Stimulated activated CD8-positive, alpha-beta memory T cell treated with anti-CD3 and anti-CD28 coated beads, Interleukin-12 subunit alpha, Interleukin-12 subunit beta, amount 100 ng/mL, for 24 hours (primary cell): ENCODE data around the gene NAA30.

ENCODE experiments used
- DNase-seq: peaks from one replicate; pipeline ENCODE4 v3.0.0-alpha.2; 2020; ENCODE audit errors: extremely low read depth

The NAA30 gene

GRCh38 chr14:57392830-57393229, 2.4 kb downstream of the NAA30 start:
- no peak for DNase-seq

- DNase-seq, result no peak
Observed at GRCh38 chr14:57400556-57401494, 10.4 kb downstream of the NAA30 start.

- no peak for DNase-seq
Observed at GRCh38 chr14:57401501-57401900, 11.1 kb downstream of the NAA30 start.

DNA sequence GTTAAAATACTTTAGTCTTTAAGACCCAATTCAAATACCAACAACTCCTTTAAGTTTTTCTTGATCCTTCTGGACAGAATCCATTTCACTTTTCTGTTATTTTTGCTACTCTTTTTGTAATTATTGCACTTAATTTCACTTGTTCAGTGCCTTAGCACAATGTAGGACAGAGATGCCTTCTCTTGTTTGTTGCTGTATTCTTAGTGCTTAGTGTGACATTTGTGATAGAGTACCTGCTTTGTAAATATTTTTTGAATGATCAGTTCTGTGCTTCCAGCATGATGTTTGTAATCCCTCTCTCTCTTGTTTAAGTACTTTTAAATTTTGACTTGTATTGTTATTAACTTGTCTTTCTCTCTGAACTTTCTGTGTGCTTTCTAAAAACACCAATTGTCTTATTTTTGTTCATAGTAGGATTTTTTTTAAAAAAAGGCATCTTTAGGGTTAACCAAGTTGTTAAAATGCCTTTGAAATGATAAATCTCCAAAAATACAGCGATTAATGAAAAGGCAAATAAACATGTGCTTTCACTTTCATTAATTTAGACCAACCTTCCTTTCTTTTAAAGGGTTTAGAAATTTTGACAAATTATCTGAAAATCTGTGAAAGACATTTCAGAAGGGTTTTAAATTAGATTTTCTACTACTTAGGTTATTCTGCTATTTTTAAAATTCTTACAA, 11.9 kb downstream of the NAA30 start:
- no peak for DNase-seq

DNA sequence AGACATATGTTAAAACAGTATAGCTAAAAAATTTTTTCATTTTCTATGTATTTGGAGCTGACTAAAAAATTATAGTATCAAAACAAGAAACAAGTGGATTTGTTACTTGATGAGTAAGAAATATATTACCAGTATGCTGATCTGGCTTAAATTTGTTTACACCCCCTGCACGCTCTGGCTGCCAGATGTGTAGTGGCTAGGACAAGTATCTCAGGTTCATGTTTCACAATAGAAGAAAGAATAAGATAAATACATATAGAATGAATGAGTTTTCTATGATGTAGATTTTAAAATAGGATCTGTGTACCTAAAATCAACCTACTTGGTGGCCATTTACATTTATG, 13.1 kb downstream of the NAA30 start:
- DNase-seq, result no peak

DNA sequence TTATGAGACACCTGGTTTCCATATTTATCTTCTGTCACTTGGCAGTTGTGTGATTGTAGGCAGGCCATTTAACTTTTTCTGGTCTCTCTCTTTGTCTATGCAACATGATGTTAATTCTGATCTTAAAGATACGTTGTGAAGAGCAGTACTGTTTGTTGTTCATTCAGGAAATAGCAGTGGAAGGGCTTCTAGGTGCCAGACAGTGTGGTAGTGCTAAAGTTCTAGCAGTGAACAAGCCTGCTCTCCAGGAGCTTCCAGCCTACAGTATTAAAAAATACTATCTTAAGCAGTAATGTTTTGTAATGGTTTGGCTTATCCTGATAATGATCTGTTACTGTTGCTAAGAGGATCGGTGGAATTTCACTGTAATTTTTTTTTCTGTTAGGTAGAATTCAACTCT, 15.2 kb downstream of the NAA30 start:
- DNase-seq, result no peak

GRCh38 chr14:57408037-57408436, 17.7 kb downstream of the NAA30 start:
- DNase-seq, result no peak

DNA sequence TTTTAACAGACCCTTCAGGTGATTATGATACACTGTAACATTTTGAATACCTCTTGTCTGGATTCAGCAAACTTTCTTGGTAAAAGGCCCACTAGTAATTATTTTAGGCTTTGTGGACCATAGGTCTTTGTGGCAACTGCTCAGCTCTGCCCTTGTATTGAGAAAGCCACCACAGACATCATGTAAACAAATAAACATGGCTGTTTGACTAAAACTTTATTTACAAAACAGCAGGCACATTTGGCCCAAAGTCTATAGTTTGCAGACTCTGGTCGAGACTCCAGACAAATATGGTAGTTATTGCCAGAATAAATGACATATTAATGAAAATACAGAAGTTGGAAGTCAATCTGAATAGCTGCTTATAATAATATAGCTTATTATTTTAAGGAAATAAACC, 18.2 kb downstream of the NAA30 start:
- DNase-seq, result no peak

GRCh38 chr14:57412341-57412740, 22.0 kb downstream of the NAA30 start:
- no peak for DNase-seq

DNA sequence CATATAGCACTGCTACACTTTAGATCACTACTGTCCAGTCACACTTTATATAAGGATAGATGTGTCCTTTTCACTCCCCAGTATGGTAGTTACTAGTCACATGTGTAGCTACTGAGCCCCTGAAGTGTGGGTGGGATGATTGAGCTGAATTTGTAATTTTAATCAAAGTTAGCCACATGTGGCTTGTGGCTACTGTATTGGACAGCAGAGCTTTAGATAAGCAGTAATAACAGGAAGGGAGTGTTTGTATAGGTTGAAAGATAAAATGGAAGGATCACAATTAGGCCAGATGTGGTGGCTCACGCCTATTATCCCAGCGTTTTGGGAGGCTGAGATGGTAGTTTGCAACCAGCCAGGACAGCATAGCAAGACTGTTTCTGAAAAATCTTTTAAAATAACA, 23.5 kb downstream of the NAA30 start:
- DNase-seq, result no peak

GRCh38 chr14:57417228-57417627, 26.8 kb downstream of the NAA30 start:
- DNase-seq, result no peak

DNA sequence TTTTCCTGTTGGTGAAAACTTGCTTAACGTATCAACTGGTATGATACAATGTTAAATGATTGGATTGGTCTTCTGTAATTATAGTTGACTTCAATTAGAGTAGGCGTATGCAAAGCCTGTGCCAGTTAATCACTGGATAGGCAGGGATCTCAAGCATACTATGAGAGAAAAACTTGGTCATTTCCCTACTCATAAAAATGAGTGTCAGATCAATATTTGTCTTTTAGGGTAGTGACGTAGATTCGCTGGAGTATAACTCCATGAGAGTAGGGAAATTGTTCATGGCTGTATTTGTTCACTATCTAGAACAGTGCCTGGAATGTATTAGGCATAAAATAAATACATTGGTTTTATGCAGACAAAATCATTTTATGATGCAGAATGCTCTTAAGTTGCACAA, 28.6 kb downstream of the NAA30 start:
- DNase-seq, result no peak

DNA sequence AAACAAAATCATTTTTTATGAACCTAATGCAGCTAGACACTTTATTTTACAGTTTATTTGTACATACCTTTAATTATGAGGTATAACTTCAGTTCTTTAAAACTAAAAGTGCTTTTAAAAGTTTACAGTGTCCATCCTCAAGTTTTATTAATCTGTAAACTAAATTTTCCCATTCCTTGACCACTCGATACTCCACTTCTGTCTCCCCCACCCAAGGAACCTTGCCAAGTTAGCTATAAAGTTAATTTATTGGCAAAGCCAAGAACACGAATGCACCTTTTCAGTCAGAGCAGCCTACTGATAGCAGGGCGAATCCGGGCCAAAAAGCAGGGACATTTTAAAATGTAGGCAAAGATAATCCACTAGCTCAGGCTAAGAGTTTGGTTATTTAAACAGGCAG, 29.6 kb downstream of the NAA30 start:
- no peak for DNase-seq

- no peak for DNase-seq
Observed at GRCh38 chr14:57420986-57421385, 30.6 kb downstream of the NAA30 start.

DNA sequence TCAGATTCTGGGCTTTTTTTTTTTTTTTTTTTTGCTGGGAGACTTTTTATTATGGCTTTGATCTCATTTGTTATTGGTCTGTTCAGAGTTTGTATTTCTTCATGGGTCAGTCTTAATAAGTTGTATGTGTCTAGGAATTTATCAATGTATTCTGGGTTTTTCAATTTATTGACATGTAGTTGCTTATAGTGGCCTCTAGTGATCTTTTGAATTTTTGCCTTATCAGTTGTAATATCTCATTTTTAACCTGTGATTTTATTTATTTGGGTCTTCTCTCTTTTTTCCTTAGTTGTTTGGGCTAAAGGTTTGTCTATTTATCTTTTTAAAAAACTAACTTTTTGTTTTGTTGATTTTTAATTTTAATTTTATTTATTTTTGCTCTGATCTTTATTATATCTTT, 45.5 kb downstream of the NAA30 start:
- DNase-seq, result no peak

GRCh38 chr14:57461777-57462320, 71.5 kb downstream of the NAA30 start:
- no peak for DNase-seq

- DNase-seq, result no peak
Observed at GRCh38 chr14:57462551-57462950, 72.2 kb downstream of the NAA30 start.

DNA sequence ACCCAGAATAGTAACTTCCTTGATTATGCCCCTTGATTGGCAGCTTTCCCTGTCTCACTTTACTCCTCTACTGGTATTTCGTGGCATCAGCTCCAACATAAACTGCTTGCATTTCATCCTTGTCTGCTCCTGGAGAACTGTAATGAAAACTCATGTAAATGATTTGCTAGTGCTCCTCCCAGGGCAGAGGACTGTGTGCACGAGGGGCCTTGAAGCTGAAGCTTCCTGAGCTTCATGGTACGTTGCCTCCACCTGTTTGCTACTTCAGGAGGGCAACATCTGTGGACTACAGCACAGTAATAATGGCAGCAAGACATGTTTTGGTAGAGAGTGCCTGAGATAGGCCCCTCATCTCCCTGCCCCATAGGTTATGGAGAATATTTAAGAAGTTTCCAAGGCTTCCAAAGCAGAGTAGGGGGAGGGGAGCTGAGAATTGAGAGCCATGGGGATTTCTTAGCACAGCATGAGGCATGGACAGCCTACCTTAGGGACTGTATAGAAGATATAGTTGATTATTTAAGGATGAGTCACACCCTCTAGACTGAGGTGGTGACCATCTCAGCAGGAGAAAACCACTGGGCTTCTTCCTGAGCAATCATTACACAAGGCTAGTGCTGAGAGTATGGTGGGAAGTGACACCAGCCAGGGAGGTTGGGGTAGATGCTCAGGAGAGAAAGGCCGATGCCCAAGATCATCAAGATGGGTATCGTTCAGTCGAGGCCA, 73.8 kb downstream of the NAA30 start:
- no peak for DNase-seq
